Subcutaneous abdominal adipose tissue (tissue), 5 donors: ENCODE measurements around the gene PDE11A.

Experiments used
- H3K27ac ChIP-seq: one replicate; pipeline ENCODE4 v1.7.0; 2013; ENCODE audit warnings: low read depth, mild to moderate bottlenecking, inconsistent platforms, low read length, moderate library complexity
- H3K27me3 ChIP-seq, 5 donors: one replicate each; pipeline ENCODE4 v1.7.0; 2013; ENCODE audit warnings: low read length in 5 of 5, inconsistent platforms in 1 of 5; ENCODE audit not compliant: control insufficient read depth in 5 of 5, insufficient read depth in 4 of 5
- H3K36me3 ChIP-seq, 5 donors: one replicate each; pipeline ENCODE4 v1.7.0; 2013; ENCODE audit warnings: low read length in 5 of 5; ENCODE audit not compliant: control insufficient read depth in 5 of 5, insufficient read depth in 5 of 5
- H3K4me1 ChIP-seq, 5 donors: one replicate each; pipeline ENCODE4 v1.7.0; 2013; ENCODE audit warnings: low read length in 5 of 5, mild to moderate bottlenecking in 3 of 5, moderate library complexity in 1 of 5; ENCODE audit not compliant: control insufficient read depth in 5 of 5, insufficient read depth in 5 of 5
- H3K4me3 ChIP-seq, 5 donors: one replicate each; pipeline ENCODE4 v1.7.0; 2013; ENCODE audit warnings: low read length in 5 of 5, low read depth in 1 of 5
- H3K9ac ChIP-seq, 5 donors: one replicate each; pipeline ENCODE4 v1.7.0; 2013; ENCODE audit warnings: low read length in 5 of 5, mild to moderate bottlenecking in 4 of 5, moderate library complexity in 3 of 5
- H3K9me3 ChIP-seq, 5 donors: one replicate each; pipeline ENCODE4 v1.7.0; 2013; ENCODE audit warnings: low read length in 5 of 5; ENCODE audit not compliant: control insufficient read depth in 5 of 5
- donor health status: healthy.
- donor health status: healthy.
- donor health status: healthy.
- donor health status: healthy.
- donor health status: healthy.

The PDE11A gene

DNA sequence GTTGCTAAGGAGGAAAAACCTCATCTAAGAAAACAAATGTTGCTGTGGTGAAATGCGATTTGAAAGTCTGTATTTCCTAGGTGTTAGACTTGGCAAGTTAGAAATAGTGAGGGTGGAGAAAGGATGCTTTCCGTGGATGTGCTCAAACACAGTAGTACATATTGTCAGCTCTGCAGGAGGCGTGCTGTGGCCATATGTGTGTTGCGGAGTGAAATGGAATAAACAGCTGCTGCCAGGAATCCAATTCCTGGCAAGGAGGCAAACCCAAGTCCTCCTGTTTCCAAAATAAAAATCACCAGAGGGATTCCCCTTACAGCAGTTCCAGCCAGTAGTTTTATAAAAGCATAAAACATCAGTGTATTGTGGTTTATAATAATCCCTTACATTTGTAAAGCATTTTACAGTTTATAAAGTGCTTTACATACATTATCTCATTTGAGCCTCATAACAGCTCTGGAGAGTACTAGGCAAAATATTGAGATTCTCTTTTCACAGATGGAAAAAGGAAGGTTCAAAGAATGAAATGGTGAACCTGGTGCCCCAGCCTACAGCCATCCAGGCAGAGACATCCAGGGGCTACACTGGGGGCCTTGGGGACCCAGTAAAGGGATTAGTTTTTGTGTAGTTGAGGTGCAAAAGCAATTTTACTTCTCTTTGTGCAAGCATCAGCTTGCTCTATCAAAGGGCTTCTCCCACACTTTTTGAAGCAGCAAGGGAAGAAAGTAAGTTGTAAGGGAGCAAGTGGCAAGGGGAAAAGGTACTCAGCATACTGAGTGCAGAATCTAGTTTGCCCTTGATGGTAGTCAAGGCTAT is 474.0 kb downstream of the PDE11A start:
- peak overlapping the region in 3 of 5 donors; percentile 7 to 11 (median 11) for H3K4me3 ChIP-seq
- H3K9ac ChIP-seq: peak overlapping the region in 2 of 5 donors; percentile 12 to 13

DNA sequence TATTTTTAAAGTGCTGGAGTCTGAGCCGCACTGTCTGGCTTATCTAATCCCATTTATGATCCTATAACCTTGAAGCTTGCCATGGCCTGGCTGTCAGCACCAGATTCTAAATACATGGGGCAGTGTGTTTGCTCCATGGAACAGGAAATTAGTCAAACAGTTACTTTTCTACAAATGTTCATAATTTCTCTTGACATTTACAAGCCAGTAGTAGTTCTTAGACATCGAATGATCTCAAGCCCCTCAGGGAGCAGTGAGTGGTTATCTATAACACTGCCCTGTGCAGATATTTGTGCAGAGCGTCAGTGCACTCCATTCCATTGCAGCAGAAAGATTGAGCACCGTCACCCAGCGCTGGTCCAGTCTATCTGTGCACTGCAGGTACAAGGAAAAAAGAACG is 474.8 kb downstream of the PDE11A start:
- Histone ChIP-seq H3K27ac (no peak overlapping the region), H3K36me3 (no peaks in the 10 kb centered on the region), H3K4me3 (peak overlapping the region in 4 of 5 donors; percentile 7 to 11 (median 11))

More for the DNA sequence above, 474.0 kb downstream of the PDE11A start:
- no peaks in the 10 kb centered on the region for H3K9me3 ChIP-seq
- H3K27ac ChIP-seq: peak overlapping the region; percentile 30
- H3K4me1 ChIP-seq: peaks cover 10 to 26% (median 21%) of the 10 kb centered on the region in 5 donors
- H3K27me3 ChIP-seq: no peaks in the 10 kb centered on the region
- no peaks in the 10 kb centered on the region for H3K36me3 ChIP-seq

DNA sequence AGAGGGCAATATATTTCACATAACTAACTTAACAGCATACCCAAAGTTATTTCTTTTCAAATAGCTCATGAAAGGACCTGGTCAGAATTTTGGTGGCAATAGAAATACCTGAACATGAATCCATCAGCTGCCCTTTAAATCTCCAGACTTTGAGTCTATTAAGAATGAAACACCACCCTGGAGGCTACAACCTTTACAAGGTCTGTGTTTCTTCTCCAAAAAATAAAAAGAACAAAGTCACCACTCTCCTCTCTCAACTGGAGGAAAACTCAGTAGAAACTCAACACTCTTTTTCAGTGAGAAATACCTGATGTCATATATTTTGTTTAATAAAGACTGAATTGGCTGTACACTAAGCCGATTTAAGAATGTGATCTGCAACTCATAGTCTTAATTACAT is 475.7 kb downstream of the PDE11A start:
- no peaks in the 10 kb centered on the region for H3K36me3 ChIP-seq
- H3K27ac ChIP-seq: no peak overlapping the region
- peaks cover 10 to 22% (median 19%) of the 10 kb centered on the region in 5 donors for H3K4me1 ChIP-seq
- H3K4me3 ChIP-seq: no peak overlapping the region
- H3K9ac ChIP-seq: no peak overlapping the region
- H3K27me3 ChIP-seq: no peaks in the 10 kb centered on the region
- H3K9me3 ChIP-seq: no peaks in the 10 kb centered on the region

More for the DNA sequence above, 474.8 kb downstream of the PDE11A start:
- Histone ChIP-seq H3K27me3 (no peaks in the 10 kb centered on the region), H3K9me3 (no peaks in the 10 kb centered on the region), H3K9ac (no peak overlapping the region), H3K4me1 (peaks cover 10 to 22% (median 19%) of the 10 kb centered on the region in 5 donors)

DNA sequence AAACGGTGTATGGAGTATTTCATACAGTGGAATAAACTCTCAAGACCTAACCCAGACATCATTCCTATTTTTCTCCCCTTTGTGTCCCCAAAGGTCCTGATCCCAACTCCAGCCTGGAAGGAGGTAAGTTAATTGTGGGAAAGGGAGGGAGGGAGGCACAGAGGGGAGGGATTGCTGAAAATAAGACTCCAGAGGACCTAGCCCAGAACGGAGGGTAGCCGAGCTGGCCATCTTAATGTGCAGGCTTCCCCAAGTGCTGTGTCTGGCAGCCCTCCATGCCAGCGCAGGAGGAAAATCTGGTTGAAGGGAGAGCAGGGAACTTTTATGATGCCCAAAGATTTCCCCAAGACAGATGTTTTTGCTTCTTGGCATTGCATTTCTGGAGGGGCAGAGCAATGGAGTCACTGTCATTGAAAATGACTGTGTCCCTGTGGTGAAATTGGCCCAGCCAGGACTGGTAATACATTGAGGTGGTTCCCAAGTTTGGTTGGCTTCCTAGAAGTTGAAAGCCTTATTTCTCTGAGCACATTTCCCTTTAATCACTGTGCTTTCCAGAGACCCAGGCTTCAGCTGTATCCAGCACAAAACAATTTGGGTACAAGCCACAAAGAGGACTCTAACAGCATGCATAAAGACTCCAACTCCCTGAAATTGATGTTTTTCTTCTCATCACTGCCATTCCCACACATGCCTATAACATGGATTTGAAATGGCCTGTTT is 477.3 kb downstream of the PDE11A start:
- H3K4me1 ChIP-seq: peaks cover 10 to 22% (median 19%) of the 10 kb centered on the region in 5 donors
- no peak overlapping the region for H3K27ac ChIP-seq
- H3K4me3 ChIP-seq: no peak overlapping the region
- H3K27me3 ChIP-seq: no peaks in the 10 kb centered on the region
- H3K9ac ChIP-seq: no peak overlapping the region
- no peaks in the 10 kb centered on the region for H3K36me3 ChIP-seq
- no peaks in the 10 kb centered on the region for H3K9me3 ChIP-seq

DNA sequence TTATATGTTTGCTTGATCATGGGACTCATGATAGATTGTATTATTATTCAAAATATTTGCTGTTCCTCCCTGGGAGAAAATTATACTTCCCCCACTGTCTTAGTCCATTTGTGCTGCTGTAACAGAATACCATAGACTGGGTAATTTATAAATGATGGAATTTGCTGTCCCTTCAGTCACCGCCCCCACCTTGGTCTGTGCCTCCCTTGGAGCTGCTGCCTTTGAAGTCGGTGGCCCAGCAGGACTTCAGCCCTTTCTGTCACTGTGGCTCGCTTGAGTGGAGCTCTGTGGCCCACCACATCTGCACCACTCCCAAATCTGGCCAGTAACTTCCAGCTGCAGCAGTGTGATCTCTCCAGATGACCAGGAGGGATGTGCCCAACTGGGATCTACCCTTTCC is 479.2 kb downstream of the PDE11A start:
- peaks cover 3 to 9% (median 8%) of the 10 kb centered on the region in 5 donors for H3K4me1 ChIP-seq
- no peak overlapping the region for H3K4me3 ChIP-seq
- H3K27me3 ChIP-seq: no peaks in the 10 kb centered on the region
- H3K9ac ChIP-seq: no peak overlapping the region
- H3K9me3 ChIP-seq: no peaks in the 10 kb centered on the region
- H3K36me3 ChIP-seq: no peaks in the 10 kb centered on the region
- H3K27ac ChIP-seq: no peak overlapping the region

DNA sequence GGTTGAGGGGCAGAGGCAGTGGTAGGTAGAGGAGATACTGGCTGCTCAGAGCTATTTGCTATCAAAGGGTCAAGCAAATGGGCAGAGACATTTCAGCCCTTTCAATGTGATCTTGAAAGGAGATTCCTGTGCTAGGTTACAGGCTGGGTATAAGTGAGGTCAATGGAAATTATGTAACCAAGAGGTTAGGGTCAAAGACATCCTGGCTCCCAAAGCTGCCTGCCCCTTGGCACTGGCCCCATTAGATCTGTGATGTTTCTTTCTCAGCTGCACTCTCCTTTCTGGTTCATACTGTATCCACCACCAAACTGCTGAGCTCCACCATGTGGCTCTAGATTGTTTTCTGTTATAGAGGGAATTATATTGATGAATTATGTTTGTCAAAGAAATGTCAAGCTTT is 479.6 kb downstream of the PDE11A start:
- peaks cover 2 to 4% (median 3%) of the 10 kb centered on the region in 5 donors for H3K4me1 ChIP-seq
- no peaks in the 10 kb centered on the region for H3K9me3 ChIP-seq
- no peak overlapping the region for H3K27ac ChIP-seq
- H3K36me3 ChIP-seq: no peaks in the 10 kb centered on the region
- H3K4me3 ChIP-seq: no peak overlapping the region
- H3K9ac ChIP-seq: no peak overlapping the region
- H3K27me3 ChIP-seq: no peaks in the 10 kb centered on the region

DNA sequence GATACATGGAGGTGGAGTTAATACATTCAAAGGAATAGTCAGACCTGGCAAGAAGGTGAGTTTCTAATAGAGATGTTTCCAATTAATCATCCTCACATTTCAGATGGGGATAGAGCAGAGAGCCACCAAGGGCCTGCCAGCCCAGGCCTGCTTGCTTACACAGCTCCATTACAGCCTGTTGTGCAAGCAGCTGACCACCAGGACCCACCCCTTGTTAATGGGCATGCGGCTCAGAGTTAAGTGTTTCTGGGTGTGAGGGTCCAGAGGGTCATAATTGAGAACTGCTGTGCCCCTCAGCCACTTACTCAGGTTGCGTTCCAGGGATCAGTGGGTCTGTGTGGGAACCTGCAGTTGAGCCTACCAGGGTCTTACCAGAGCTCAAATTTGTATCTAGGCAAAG is 480.2 kb downstream of the PDE11A start:
- no peaks in the 10 kb centered on the region for H3K36me3 ChIP-seq
- H3K4me1 ChIP-seq: no peaks in the 10 kb centered on the region
- H3K27me3 ChIP-seq: no peaks in the 10 kb centered on the region
- no peak overlapping the region for H3K9ac ChIP-seq
- no peak overlapping the region for H3K27ac ChIP-seq
- no peak overlapping the region for H3K4me3 ChIP-seq
- H3K9me3 ChIP-seq: no peaks in the 10 kb centered on the region

DNA sequence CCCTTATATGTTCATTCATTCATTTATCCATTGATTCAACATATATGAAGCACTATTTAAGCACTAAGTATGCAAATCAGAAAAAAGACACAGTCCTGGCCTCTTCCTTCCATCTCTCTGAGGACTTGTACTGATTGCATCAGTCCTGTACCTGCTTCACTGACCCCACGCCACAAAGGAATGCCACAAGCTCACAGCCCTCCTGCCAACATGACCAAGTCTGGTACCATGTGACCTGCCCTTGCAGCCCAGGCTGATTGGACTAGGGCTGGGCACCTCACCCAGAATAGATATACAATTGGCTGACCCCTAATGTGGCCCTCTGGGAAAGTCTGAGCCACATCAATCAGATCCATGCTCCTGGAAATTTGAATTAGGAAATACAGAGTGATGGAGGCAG is 483.4 kb downstream of the PDE11A start:
- H3K4me3 ChIP-seq: no peak overlapping the region
- H3K9ac ChIP-seq: no peak overlapping the region
- H3K4me1 ChIP-seq: no peaks in the 10 kb centered on the region
- H3K27me3 ChIP-seq: no peaks in the 10 kb centered on the region
- no peaks in the 10 kb centered on the region for H3K9me3 ChIP-seq
- H3K36me3 ChIP-seq: no peaks in the 10 kb centered on the region
- no peak overlapping the region for H3K27ac ChIP-seq

DNA sequence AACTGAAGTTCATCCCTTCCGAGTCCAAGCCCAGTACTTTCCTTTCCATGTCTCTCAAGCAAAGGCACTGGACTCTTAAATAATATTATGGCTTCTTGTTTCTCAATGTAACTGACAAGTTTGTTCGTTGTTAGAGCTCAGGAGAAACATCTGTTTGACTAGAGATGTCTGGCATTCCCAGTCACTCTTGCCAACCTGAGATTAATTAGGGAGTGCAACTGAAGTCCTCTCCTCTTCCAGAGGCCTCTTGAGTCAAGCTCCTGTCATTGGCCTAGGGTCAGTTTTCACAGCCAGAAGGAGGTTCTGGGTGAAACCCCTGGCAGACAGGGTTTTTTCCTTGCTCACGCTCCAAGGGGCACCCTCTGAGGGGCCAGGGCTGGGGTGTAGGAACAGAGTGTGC is 483.9 kb downstream of the PDE11A start:
- Histone ChIP-seq H3K9me3 (no peaks in the 10 kb centered on the region), H3K27ac (no peak overlapping the region), H3K4me1 (no peaks in the 10 kb centered on the region), H3K4me3 (no peak overlapping the region), H3K36me3 (no peaks in the 10 kb centered on the region), H3K27me3 (no peaks in the 10 kb centered on the region), H3K9ac (no peak overlapping the region)

DNA sequence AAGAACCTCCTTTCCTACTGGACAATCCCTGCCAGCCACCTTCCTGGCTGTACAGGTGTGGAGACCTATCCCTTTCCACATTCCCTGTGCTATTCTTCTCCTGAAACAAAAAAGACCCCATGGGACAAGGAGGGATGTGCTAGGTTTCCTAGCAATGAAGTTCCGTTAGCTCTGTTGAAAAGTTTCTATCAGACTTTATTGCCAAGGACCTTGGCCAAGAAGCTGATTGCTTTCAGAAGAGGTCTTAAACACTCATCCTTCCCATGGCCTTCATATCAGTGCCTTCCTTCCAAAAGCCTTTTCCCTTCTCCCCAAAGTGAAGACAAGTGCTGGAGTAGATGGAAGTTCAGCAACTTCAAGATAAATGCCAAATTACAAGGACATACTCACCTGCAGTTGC is 485.2 kb downstream of the PDE11A start:
- no peaks in the 10 kb centered on the region for H3K9me3 ChIP-seq
- no peaks in the 10 kb centered on the region for H3K27me3 ChIP-seq
- no peaks in the 10 kb centered on the region for H3K36me3 ChIP-seq
- H3K4me1 ChIP-seq: no peaks in the 10 kb centered on the region
- H3K9ac ChIP-seq: no peak overlapping the region
- no peak overlapping the region for H3K4me3 ChIP-seq
- no peak overlapping the region for H3K27ac ChIP-seq
